Measurements from ENCODE around the gene COX4I1.

The COX4I1 gene

DNA sequence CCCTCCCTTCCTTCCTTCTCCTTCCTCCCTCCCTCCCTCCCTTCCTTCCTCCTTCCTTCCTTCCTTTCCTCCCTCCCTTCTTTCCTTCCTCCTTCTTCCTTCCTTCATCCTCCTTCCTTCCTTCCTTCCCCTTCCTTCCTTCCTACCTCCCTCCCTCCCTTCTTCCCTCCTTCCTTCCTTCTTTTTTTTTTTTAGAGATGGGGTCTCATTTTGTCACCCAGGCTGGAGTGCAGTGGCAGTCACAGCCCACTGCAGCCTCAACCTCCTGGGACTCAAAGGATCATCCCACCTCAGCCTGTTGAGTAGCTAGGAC is 44.6 kb downstream of the COX4I1 start:
- no peak for DNase-seq

DNA sequence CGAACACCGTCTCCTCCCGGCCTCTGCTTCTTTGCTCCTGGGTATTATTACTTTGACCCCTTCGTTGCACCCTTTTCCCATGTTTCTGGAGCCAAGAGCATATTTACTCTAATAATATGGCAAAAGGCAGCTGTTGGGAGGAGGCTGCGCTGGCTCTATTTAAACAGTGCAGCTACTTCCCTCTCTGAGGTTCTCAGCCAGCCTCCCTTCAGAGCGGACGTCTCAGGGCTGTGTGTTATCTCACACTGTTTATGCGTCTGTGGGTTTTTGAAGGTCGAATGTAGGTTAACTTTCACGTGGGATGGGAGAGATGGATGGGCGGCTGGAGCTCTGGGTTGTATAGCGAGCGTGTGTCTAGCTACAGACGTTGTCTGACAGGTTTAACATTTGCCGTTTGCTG is 45.3 kb downstream of the COX4I1 start:
- no peak for DNase-seq

- DNase-seq = no peak
Observed at GRCh38 chr16:85845266-85845665, 45.8 kb downstream of the COX4I1 start.

- no peak for DNase-seq
Observed at GRCh38 chr16:85846461-85846860, 47.0 kb downstream of the COX4I1 start.

- no peak for DNase-seq
Observed at GRCh38 chr16:85847036-85847435, 47.5 kb downstream of the COX4I1 start.

DNA sequence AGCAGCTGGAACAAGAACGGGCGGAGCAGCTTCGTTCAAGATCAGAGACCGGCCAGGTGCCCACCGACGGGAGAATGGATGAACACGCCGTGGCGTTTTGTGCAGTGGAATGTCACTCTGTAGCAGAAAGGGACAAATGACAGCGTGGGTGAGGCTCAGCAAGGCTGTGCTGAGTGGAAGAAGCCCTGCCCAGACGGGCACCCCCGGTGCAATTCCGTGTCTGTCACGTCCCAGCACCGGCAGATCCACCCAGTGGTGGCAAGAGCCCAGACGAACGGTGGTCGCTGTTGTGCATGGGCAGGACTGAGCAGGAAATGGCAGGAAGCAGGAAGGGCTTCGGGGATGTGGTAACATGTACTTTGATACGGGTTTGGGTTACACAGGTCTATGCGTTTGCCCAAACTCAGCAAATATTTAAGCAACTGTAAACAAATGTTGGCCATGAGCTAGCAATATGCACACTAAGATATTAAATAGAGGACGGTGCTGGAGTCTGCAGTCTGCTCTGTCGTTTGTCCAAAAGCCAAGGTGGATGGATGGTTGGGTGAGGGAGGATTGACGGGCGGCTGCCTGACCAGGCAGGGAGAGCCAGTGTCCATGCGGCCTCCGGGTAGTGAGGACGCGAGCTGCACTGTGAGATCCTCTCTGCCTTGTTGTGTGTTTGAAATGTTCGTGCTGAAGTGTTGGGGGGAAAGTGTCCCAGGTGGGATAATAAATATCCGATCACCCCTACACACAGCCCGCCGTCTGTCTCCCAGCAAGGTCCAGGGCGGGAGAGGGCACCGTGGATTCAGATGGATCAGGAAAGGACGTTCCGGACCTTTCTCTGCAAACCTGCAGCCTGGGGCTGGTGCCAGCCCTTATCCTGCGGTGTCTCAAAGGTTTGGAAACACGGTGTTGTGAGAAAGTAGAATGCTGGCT is 48.4 kb downstream of the COX4I1 start:
- no peak for DNase-seq

GRCh38 chr16:85848986-85849385 is 49.5 kb downstream of the COX4I1 start:
- DNase-seq = no peak

- no peak for DNase-seq
Observed at GRCh38 chr16:85849388-85849787, 49.9 kb downstream of the COX4I1 start.

DNA sequence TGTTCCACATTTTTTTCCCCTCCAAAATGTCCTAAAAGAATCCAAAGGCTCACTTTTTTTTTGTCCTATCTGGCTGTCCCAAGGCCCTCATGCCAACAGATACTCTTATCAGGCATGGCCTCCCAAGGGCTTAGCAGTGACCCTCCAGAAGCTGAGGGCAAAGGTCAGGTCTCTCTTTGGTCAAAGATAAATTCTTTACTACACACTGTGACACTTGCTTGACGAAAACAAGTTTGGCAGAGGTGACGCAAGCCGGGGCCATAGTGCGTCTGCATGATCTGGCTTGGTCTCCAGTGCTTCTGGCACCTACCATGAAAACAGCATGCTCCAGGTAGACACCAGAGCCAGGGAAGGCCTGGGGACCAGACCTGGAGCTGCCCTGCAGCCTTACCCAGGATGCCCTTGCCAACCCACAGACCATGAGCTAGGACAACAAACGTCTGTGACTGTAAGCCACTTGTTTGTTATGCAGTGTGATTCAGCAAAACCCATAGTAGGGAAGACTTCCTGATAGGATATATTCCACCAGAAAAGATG is 50.9 kb downstream of the COX4I1 start:
- DNase-seq = no peak

DNA sequence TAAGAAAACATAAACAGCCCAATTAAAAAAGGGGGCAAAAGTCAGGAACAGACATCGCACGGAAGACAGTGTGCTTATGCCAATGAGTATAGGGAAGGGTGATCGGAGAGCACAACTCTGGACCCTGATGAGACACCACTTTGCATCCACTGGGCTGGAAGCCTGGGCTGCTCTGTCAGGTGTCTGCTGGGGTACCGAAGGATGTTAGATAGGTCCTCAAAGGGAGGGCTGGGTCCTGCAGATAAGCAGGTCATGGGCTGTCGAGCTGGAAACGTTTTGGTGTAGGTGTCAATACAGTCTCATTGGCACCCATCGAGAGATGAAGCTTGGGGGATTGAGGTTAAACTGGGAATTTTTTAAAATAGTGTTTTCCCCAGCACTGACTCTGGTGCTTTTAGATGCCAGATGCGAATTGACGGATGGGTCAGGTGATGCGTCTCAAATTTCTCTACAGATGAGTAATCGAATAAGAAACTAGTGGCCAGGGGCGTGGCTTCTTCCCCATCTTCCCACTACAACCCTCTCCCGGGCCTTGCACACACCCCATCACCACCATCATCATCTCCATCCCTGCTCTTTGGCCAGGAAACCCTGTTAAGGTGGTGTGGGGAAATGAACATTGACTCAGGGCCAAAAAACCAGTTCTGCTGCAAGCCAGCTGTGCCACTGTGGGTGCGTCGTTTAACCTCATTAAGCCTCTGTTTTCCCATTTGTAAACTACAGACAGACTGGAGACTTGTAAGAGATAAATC is 51.7 kb downstream of the COX4I1 start:
- DNase-seq = no peak

GRCh38 chr16:85853547-85854545 is 54.4 kb downstream of the COX4I1 start:
- no peak for DNase-seq

GRCh38 chr16:85854935-85855334 is 55.4 kb downstream of the COX4I1 start:
- no peak for DNase-seq

GRCh38 chr16:85856079-85856478 is 56.6 kb downstream of the COX4I1 start:
- DNase-seq = no peak

- DNase-seq = no peak
Observed at GRCh38 chr16:85856585-85856984, 57.1 kb downstream of the COX4I1 start.

Measured in SW 1271 (cell line).